HepG2 (cell line): Measurements from ENCODE around the gene E2F3. TPM values are rescaled to one million over a fixed set of nuclear protein-coding genes. Genes with fewer than 3 reads are reported as not detected.
A peak's percentile ranks its signal among the peaks of the same experiment; 100 is the strongest.

Experiments
- AHR ChIP-seq: IDR thresholded peaks from 2 replicates; pipeline ENCODE4 v1.6.1; 2018; ENCODE audit warnings: missing genetic modification reagents, missing compliant biosample characterization
- DBP ChIP-seq: sonication (generic); formaldehyde crosslinking; IDR thresholded peaks from 2 replicates; pipeline ENCODE4 v1.4.0; 2020; ENCODE audit warnings: missing genetic modification reagents; ENCODE audit errors: not compliant biosample characterization
- DDIT3 ChIP-seq: sonication (generic); formaldehyde crosslinking; IDR thresholded peaks from 2 replicates; pipeline ENCODE4 v1.4.0; 2020; ENCODE audit warnings: mild to moderate bottlenecking, missing genetic modification reagents
- DMAP1 ChIP-seq: IDR thresholded peaks from 2 replicates; pipeline ENCODE4 v1.6.1; 2016
- FUBP1 ChIP-seq: sonication (generic); formaldehyde crosslinking; IDR thresholded peaks from 2 replicates; pipeline ENCODE4 v1.5.1; 2020; ENCODE audit warnings: missing genetic modification reagents, mild to moderate bottlenecking, borderline replicate concordance
- GZF1 ChIP-seq: sonication (generic); formaldehyde crosslinking; IDR thresholded peaks from 2 replicates; pipeline ENCODE4 v1.5.1; 2020; ENCODE audit warnings: mild to moderate bottlenecking, missing genetic modification reagents
- HMG20B ChIP-seq: conservative IDR thresholded peaks from 2 replicates; pipeline ENCODE4 v1.6.1; 2016; ENCODE audit warnings: missing genetic modification reagents, missing compliant biosample characterization
- KLF13 ChIP-seq: sonication (generic); formaldehyde crosslinking; IDR thresholded peaks from 2 replicates; pipeline ENCODE4 v1.4.0; 2020; ENCODE audit warnings: mild to moderate bottlenecking, missing genetic modification reagents
- MYPOP ChIP-seq: sonication (generic); formaldehyde crosslinking; IDR thresholded peaks from 2 replicates; pipeline ENCODE4 v1.8.1; 2023; ENCODE audit warnings: mild to moderate bottlenecking, moderate library complexity, missing genetic modification reagents
- PATZ1 ChIP-seq: sonication (generic); formaldehyde crosslinking; IDR thresholded peaks from 2 replicates; pipeline ENCODE4 v1.4.0; 2020; ENCODE audit warnings: missing genetic modification reagents
- PAX8 ChIP-seq: sonication (generic); formaldehyde crosslinking; IDR thresholded peaks from 2 replicates; pipeline ENCODE4 v1.8.0; 2022; ENCODE audit warnings: mild to moderate bottlenecking, missing genetic modification reagents, borderline replicate concordance
- PHF8 ChIP-seq: sonication (generic); formaldehyde crosslinking; IDR thresholded peaks from 2 replicates; pipeline ENCODE4 v1.5.0; 2020; ENCODE audit warnings: missing genetic modification reagents
- SRY ChIP-seq: sonication (generic); formaldehyde crosslinking; IDR thresholded peaks from 2 replicates; pipeline ENCODE4 v1.8.0; 2022; ENCODE audit warnings: mild to moderate bottlenecking, missing genetic modification reagents
- ZBTB7A ChIP-seq: sonication (generic); formaldehyde crosslinking; IDR thresholded peaks from 2 replicates; pipeline ENCODE4 v1.8.0; 2022; ENCODE audit warnings: mild to moderate bottlenecking, missing genetic modification reagents
- ZNF180 ChIP-seq: sonication (generic); formaldehyde crosslinking; IDR thresholded peaks from 2 replicates; pipeline ENCODE4 v1.4.0; 2020; ENCODE audit warnings: low read depth, missing genetic modification reagents, borderline replicate concordance
- ZNF292 ChIP-seq: sonication (generic); formaldehyde crosslinking; IDR thresholded peaks from 2 replicates; pipeline ENCODE4 v1.8.1; 2022; ENCODE audit warnings: mild to moderate bottlenecking, low read depth, missing genetic modification reagents, borderline replicate concordance
- ZNF329 ChIP-seq: sonication (generic); formaldehyde crosslinking; IDR thresholded peaks from 2 replicates; pipeline ENCODE4 v1.9.0; 2021; ENCODE audit warnings: low read depth, mild to moderate bottlenecking, missing genetic modification reagents
- ZNF451 ChIP-seq: sonication (generic); formaldehyde crosslinking; IDR thresholded peaks from 2 replicates; pipeline ENCODE4 v1.5.0; 2020; ENCODE audit warnings: mild to moderate bottlenecking, missing genetic modification reagents
- ZNF510 ChIP-seq: sonication (generic); formaldehyde crosslinking; IDR thresholded peaks from 2 replicates; pipeline ENCODE4 v1.4.0; 2020; ENCODE audit warnings: low read depth, mild to moderate bottlenecking, missing genetic modification reagents
- ZNF720 ChIP-seq: sonication (generic); formaldehyde crosslinking; IDR thresholded peaks from 2 replicates; pipeline ENCODE4 v1.4.0; 2020; ENCODE audit warnings: missing genetic modification reagents
- polyA plus RNA-seq, 8 experiments: library from polyadenylated mRNA; depleted of rRNA in 3 of 8; stranded (reverse) in 7 of 8; unstranded in 1 of 8; fragments of >200 nt; fragmentation: Illumina TruSeq in 4 of 8; extraction: Trizol in 4 of 8; gene quantifications; 2 replicates each; pipeline versions ENCODE4 v1.2.1 to v1.2.3, GENCODE V29; 2011 to 2016; ENCODE audit warnings: low read depth in 4 of 8, missing spikeins in 1 of 8, mixed read lengths in 1 of 8; ENCODE audit not compliant: insufficient read depth in 1 of 8
- total RNA-seq, 5 experiments: library from RNA; depleted of rRNA; stranded (reverse); fragments of >200 nt; fragmentation: Illumina TruSeq; extraction: Trizol; gene quantifications; 2 replicates each; pipeline ENCODE4 v1.2.3, GENCODE V29; 2016; ENCODE audit warnings: low read depth in 1 of 5
- TF ChIP-seq, protein P1 (sequence below): sonication (generic); formaldehyde crosslinking; IDR thresholded peaks from 2 replicates; pipeline ENCODE4 v1.5.0; 2020; ENCODE audit warnings: mild to moderate bottlenecking, missing genetic modification reagents

E2F3 gene
- total and polyA plus RNA-seq, 2 of the 13 experiments (the other 11 are each of a cell fraction or from before 2014, with no cell fraction given), result 8.5 to 12.7 TPM

DNA sequence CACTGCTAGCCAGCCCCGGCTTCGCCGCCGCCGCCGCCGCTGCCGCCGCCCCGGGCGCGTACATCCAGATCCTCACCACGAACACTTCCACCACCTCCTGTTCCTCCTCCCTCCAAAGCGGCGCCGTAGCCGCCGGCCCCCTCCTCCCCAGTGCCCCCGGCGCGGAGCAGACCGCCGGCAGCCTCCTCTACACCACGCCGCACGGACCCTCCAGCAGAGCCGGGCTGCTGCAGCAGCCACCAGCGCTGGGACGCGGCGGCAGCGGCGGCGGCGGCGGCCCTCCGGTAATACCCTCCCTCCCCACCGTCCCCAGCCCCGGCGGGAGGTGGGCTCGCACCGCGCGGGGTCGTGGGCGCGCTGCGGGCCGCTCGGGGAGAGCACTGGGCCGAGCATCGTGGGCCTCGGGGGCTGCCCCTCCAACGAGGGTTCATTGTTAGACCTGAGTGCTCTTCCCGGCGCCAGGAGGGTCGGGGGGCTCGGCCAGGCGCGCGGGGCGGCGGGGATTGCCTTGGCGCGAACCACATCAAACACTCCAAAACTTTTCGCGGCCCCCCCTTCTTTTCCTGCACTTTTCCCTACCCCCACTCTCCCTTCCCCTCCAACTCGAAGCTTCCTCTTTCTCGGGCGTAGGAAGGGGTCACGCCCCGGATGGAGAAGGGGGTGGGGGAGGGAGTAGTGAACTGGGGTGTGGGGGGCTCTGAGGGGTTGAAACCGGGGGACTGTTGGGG, 827 bp downstream of the E2F3 start (continued):
- TF ChIP-seq ZNF292 (CRISPR knock-in tag), result no peak
- 0 out of 2 replicates have a peak, but pooled peaks have one; percentile 1 for TF ChIP-seq PAX8 (CRISPR knock-in tag)
- TF ChIP-seq DMAP1 (CRISPR knock-in tag), result peak; percentile 28; the same call in 1 of the 2 replicates
- TF ChIP-seq ZBTB7A (CRISPR knock-in tag), result 0 out of 2 replicates have a peak, but pooled peaks have one; percentile 16
- no peak for TF ChIP-seq ZNF510 (CRISPR knock-in tag)
- no peak for TF ChIP-seq ZNF720
- TF ChIP-seq ZNF180, result no peak
- no peak for TF ChIP-seq DBP (CRISPR knock-in tag)
- TF ChIP-seq ZNF329 (CRISPR knock-in tag), result no peak
- peak; percentile 34; the same call in 1 of the 2 replicates for TF ChIP-seq PHF8
- no peak for TF ChIP-seq SRY (CRISPR knock-in tag)
- no peak for TF ChIP-seq GZF1 (CRISPR knock-in tag)
- TF ChIP-seq, protein P1, sequence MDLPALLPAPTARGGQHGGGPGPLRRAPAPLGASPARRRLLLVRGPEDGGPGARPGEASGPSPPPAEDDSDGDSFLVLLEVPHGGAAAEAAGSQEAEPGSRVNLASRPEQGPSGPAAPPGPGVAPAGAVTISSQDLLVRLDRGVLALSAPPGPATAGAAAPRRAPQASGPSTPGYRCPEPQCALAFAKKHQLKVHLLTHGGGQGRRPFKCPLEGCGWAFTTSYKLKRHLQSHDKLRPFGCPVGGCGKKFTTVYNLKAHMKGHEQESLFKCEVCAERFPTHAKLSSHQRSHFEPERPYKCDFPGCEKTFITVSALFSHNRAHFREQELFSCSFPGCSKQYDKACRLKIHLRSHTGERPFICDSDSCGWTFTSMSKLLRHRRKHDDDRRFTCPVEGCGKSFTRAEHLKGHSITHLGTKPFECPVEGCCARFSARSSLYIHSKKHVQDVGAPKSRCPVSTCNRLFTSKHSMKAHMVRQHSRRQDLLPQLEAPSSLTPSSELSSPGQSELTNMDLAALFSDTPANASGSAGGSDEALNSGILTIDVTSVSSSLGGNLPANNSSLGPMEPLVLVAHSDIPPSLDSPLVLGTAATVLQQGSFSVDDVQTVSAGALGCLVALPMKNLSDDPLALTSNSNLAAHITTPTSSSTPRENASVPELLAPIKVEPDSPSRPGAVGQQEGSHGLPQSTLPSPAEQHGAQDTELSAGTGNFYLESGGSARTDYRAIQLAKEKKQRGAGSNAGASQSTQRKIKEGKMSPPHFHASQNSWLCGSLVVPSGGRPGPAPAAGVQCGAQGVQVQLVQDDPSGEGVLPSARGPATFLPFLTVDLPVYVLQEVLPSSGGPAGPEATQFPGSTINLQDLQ (CRISPR knock-in tag), result peak; percentile 8; the same call in 1 of the 2 replicates
- TF ChIP-seq FUBP1 (CRISPR knock-in tag), result no peak
- no peak for TF ChIP-seq KLF13 (CRISPR knock-in tag)
- no peak for TF ChIP-seq DDIT3 (CRISPR knock-in tag)
- TF ChIP-seq HMG20B (CRISPR knock-in tag), result no peak
- no peak for TF ChIP-seq MYPOP (CRISPR knock-in tag)
- no peak for TF ChIP-seq ZNF451 (CRISPR knock-in tag)
- TF ChIP-seq PATZ1 (CRISPR knock-in tag), result peak; percentile 32
- 0 out of 2 replicates have a peak, but pooled peaks have one; percentile 9 for TF ChIP-seq AHR
